ENCODE data around the gene TAL2.
"Not testable (repeated sequence)": the region's sequence is repeated elsewhere in the genome, so short reads cannot be mapped to it uniquely, and the experiment has no call there.

TAL2 gene

DNA sequence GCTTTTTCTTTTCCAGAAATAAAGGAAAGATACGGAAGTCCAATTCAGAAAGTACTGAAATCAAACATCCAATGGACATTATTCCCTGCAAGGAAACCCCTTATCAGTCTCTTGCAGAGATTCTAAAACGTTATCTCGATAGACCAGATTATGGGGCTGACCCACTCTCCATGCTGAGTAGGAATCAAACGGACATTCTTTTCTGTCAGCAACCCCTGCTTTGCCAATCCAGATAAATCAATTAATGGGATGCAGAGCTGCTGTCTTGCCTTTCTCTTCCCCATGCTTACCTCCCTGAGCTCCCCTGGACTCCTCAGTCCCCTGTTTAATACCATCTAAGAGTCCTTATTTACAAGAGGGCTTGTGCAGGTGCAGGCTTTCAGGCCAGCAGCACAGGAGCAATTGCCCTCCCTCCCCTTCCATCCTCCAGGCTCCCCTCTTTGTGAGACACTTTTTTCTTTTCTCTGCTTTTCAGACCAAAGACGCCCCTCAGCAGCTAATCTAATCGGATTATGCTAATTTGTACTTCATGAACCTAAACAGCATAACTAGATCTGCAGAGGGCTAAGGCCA, 14.2 kb downstream of the TAL2 start:
- DNase-seq (ENCODE audit: low read depth): no peak

DNA sequence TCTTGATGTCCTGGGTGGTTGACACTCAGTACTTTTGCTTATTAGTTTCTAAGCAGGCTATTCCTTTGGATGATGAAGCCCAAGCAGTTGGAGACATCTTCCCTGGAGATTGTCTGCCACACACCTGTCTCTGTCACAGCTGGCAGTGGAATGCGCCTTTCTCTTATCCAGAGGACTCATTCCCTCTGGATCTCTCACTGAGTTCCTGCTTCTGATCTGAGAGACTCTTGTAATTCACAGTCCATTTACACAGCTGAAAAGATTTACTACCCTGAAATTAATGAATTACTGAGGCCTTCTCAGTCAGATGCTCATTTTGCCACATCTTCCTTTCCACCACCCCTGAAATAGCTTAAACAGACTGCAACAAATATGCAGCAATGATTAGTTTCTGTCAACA, 15.9 kb downstream of the TAL2 start:
- no peak for DNase-seq (ENCODE audit: low read depth)

DNA sequence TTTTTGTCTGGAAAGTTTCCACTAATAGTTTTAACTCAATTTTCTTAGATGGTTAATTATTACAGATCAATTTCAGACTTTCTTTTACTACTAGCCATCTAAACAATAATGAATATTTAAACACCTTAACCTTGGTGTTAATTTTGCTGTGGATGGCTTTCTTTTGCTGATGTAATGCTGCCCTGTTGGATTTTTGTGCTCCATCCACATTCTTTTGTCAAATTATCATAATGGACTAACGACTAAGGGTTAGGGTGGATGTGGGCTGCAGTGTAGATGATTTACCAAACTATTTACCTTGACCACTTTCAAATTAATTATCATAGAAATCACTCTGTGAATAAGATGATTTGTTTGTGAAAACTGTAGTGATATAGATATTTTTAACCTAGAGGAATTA, 16.5 kb downstream of the TAL2 start:
- DNase-seq (ENCODE audit: low read depth): no peak

DNA sequence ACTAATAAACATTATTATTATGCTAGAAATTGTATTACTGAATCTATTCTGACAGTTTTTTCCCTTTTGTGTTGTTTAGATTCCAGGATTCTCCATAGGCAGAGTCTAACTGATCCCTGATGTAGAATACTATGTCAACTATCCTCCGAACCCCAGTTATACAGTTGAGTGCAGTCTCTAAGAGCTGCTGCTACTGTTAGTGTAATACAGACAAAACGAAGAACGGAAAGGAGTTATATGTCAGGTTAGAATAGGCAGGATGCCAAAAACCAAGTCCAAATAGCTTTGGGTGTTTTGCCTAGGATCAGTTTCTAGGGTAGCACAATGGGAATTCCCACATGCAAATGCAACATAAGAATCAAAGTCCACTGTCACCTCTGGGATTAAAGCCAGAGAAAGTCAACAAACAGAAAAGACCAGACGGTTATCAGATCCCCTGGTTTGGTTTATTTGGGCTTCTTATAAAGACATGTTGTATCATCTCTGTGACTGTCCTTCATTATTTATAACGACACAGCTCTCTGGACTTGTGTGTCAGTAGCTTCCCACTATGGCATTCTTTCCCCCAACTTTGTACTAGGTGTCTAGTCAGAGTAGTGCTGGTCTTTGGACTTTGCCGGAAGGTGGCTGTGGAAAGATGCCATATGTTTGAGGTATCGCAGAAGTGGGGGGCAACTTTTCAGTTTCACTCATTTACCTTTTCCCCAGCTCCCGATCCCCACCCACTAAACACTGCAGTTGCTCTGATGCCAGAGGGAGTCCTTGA, 17.2 kb downstream of the TAL2 start:
- DNase-seq (ENCODE audit: low read depth): no peak

DNA sequence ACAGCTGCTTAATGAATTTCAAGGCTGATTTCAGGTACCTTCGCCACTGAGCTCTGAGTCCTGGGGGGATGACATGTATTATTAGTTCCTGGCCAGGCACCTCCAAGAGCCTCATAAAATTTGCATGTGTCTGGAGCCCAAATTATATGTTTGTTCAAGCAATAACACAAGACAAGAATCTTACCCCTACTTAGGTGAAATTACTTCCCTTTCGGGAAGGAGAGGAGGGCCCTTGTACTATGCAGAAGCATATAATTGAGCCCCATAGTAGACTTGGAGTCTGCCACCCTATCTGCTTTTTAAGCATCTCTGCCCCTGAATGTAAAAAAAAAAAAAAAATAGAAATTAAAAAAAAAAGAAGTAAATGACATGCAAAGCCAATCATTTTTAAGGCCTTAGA, 19.1 kb downstream of the TAL2 start:
- no peak for DNase-seq (ENCODE audit: low read depth)

DNA sequence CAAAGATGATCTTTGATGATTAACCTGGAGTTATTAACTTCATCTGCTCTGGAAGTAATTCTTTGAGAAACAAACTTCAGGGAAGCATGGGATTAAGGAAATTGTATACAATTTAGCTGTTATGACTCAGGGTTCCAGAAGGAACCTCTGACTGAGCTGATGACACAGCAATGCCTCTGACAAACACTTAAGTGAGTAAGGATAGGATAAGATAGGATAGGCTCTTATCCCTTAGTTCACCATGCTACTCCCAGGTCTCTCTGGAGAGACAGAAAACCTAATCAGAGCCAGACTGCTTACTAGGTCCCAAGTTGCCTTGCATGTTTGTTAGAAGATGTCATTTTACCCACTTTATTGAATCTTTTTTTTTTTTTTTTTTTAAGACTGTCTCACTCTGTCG, 19.5 kb downstream of the TAL2 start:
- no peak for DNase-seq (ENCODE audit: low read depth)

DNA sequence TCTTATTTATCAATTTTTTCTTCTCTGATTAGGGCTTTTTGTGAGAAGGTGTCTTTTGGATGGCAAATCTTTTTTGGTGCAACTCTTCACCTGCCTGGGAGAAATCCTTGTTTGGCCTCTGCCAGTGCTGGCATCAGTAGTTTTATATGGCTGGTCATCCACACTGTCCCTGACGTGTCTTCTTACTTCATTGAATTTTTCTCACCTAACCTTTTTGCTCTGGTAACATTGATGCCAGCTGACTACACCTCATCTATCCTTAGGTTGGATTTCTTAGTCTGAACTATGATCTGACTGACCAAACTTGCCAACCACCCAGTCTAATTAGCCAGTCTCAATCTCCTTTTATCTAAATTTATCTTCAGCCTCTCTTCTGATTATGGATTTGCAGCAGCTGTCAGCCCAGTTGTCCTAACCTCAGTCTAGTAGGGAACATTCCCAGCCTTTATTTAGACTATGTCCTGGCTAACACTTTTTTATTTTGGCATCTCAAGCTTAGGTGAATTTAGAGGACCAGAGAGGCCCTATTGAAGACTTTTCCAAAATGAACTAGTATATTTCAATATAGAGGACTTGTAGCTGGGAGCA, 21.5 kb downstream of the TAL2 start:
- no peak for DNase-seq (ENCODE audit: low read depth)

DNA sequence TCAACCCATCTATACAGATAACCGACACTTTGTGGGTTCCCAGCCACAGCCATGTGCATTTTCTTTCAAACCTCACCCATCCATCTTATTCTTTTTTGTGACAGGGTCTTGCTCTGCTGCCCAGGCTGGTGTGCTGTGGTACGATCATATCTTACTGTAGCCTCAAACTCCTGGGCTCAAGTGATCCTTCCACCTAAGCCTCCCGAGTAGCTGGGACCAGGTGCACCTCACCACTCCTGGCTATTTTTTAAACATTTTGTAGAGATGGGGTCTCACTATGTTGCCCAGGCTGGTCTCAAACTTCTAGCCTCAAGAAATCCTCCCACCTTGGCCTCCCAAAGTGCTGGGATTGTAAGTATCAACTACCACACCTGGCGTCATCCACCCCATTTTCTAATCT, 24.7 kb downstream of the TAL2 start:
- DNase-seq (ENCODE audit: low read depth): no peak

DNA sequence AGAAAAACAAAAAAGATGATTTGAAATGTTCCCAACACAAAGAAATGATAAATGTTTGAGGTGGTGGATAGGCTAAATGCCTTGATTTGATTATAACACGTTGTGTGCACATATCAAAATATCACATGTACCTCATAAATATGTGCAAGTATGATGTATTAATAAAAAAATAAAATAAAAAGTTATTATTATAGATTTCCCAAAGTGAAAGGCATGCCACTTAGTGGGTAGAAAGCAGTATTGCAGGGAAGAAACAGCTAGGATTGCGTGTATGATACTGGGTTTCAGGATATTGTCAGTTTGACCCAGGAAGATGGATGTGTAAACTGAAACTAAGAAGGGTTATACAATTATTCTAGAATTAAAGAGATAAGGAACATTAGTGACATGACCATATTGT, 28.5 kb downstream of the TAL2 start:
- DNase-seq (ENCODE audit: low read depth): no peak

DNA sequence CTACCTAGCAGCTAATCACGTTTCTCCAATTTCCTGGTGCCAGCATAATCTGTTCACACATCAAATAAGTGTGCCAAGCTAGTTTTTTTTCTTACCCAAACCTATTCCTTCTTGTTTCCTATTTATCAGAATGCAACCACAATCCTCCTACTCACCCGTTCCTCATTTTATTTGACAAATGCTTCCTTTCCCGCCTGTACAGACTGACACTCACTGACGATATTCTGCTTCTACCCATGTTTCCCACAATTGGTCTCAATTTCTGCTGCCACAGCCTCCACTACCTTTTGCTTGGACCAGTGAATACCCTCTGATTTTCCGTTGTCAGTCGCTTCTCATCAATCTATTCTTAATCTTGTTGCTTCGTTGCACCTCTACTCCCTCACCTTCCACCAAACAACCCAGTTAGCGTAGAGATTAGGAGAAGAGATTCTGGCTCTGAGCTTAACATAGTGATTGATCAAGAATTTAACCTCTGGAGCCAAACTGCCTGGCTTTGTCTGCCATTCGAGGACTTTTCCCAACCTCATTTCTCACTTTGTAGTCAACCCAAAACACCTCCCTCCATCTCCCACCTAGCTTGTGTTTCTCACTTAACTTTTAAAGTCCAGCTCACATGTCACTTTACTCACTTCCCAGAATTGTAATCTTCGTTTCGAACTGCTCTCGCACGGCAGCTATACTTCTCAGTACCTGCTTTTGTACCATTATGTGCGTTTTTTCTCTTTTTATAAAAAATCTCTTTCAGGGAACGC, 31.4 kb downstream of the TAL2 start:
- no peak for DNase-seq (ENCODE audit: low read depth)

DNA sequence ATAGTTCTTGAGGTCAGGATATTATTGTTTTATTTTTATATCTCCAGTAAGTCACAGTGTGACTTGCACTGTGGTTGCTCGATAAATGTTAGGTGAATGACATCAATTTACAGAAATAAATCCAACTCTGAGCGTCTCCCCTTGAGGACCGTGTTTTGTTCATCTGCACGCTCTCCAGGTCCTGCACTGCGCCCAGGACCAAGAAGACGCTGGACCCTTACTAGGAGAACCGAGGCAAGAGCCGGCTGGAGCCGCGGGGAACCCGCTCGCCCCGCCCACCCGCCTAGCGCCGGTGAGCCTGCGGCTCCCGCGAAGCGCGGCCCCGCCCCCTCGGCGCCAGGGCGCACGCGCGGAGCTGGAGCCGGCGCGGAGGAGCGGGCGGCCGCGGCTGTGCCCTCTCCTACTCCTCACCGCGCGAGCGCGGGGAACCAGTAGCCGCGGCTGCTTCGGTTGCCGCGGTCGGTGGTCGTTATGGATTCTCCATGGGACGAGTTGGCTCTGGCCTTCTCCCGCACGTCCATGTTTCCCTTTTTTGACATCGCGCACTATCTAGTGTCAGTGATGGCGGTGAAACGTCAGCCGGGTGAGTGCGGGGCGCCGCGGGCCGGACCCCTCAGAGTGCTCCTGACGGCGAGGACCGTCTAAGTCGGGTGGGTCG, 32.1 kb downstream of the TAL2 start, which contains the start of gene TMEM38B:
TMEM38B (plus strand) TSS at position 352 of the 658 bp plus-strand sequence; CDS start at position 472, 120 bp downstream.
- DNase-seq (ENCODE audit: low read depth): peak; percentile 67

DNA sequence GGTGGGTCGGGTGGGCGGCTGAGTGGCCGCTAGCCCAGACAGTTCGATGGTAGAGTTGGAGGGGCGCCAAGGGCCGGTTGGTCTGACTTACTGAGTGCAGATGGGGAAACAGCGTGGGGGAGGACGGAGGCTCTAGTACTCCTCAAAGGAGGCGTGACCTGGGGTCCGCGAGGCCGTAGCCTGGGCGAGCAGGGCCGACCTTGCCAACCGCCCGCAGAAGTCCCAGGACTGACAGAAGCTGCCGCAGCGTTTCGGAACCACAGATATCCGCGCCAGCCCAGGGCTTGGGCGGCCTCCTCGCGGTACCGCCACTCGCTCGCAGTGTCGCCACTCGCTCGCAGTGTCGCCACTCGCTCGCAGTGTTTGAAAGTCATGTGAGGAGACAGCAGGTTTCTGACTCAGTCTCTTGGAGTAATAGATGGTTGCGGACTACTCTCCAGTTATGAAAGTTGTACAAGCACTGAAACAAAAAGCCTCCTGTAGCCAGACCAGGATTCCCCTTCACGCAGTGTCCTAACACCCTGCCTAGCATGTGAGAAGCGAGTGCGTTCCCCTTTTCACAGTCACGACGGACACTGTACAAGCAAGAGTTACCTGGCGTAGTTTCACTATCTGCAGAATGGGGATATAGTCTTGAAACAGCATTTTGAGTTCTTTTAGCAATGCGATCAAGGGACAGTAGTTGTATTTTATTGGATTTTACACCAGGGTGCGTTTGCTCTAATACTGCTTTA, 32.8 kb downstream of the TAL2 start:
- peak; percentile 19 for DNase-seq (ENCODE audit: low read depth)

DNA sequence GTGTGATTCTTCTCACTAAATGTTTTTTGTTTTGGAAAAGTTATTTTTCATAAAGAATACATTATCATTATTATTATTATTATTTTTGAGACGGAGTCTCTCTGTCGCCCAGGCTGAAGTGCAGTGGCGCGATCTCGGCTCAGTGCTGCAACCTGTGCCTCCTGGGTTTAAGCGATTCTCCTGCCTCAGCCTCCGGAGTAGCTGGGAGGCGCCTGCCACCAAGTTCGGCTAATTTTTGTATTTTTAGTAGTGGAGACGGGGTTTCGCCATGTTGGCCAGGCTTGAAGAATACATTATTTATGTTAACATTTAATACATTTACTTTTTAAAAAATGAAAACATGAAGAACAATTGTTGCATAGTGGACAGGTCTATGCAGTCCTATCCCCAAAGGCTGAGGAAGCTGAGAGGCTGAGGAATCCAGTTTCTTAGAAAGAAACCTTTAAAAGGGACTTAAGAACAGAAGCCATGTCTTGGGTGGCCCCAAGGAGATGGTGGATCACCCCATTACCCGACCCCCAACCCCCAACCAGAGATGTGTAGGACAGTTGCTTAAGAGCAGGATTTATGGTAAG, 34.0 kb downstream of the TAL2 start:
- DNase-seq (ENCODE audit: low read depth): no peak

DNA sequence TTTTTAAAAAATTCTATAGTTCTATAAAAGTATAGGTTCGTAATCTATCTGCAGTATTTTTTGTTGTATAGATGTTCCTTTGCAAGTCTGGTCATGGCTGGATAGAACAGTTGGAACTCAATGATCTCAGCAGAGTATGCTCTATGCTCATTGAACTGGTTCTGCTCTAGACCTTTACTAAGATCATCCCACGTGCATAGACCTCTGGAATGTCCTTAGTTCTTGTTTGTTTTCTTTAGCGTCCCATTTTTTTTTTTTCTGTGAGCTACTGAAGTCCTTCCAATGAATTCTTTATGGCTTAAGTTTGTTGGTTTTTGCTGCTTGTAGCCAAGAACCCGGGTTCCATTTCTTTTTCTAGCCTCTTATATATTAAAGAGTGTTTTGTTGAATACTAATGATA, 35.6 kb downstream of the TAL2 start:
- no peak for DNase-seq (ENCODE audit: low read depth)

DNA sequence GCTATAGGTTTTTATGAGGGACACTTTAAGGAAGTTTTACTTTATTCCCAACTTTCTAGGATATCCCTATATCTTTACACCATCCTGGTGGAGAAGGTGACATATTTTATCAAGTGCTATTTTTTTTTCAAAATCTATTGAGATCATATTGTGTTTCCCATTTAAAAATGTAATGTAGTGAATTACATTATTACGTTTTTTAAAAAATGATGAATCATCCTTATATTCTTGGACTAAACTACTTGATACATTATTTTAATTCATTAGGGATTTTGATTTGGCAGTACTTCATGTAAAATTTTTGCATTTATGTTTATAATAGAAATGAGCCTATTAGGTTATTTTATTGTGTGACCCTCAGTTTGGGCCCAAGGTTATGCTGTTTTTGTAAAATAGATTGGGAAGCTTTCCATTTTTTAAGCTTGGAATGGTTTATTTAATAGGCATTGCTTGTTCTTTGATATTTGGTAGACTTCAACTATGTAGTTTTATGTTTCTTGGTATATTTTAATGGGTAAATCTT, 36.2 kb downstream of the TAL2 start:
- DNase-seq (ENCODE audit: low read depth): no peak

DNA sequence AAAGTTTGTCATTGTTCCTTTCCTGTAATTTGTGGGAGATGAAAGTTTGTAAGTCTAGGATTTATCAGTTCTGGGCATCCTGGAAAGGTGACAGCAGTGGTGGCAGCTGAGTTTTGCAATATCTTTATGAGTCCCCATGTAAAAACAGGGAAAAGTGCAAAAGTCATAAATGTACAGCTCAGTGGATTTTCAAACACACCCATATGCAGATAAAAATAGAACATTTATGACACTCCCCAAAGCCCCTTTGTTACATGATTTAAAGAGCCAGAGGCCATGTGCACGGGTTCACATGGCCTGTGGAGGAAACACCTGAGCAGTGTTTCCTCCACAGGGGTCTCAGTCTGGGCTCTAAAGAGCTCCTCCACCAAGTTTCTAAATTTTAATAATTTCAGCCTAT, 38.4 kb downstream of the TAL2 start:
- no peak for DNase-seq (ENCODE audit: low read depth)

DNA sequence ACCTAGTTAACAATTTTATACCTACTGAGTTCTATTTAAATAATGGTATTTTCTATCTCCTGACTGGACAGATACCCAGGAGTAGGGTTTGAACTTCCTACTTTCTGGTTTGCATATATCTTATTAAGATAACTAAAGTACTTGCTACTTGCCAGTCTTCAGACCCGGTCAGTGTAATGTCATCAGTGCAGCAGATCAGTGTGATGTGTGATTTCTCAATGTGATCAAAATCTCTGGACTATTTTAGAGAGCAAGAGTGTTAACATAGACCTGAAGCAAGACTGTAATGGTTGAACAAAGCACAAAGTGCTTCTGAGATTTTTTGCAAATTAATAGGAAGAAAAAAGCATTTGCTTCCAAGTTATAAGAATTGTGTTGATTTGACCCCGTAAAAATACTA, 38.9 kb downstream of the TAL2 start:
- DNase-seq (ENCODE audit: low read depth): no peak

DNA sequence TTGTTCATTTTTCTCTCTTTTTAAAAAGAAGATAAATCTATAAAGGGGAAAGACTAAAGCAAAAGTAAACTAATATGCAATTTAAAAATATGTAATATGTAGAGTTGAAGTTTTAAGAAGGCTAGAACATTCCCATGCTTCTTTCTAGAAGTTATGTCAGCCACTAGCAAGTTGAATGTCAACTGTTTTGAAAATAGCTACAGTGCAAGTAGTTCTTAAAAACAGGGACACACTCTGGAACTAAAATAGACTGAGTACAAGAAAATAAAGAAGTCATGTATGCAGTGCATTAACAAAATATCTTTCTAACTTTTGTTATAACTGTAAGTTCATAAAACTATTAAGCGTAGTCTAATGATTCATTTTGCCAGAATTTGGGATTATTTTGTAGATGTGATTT, 40.0 kb downstream of the TAL2 start:
- DNase-seq (ENCODE audit: low read depth): no peak

DNA sequence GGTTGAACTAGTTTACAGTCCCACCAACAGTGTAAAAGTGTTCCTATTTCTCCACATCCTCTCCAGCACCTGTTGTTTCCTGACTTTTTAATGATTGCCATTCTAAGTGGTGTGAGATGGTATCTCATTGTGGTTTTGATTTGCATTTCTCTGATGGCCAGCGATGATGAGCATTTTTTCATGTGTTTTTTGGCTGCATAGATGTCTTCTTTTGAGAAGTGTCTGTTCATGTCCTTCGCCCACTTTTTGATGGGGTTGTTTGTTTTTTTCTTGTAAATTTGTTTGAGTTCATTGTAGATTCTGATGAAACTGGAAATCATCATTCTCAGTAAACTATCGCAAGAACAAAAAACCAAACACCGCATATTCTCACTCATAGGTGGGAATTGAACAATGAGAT, 41.4 kb downstream of the TAL2 start:
- DNase-seq (ENCODE audit: low read depth): not testable (repeated sequence)

DNA sequence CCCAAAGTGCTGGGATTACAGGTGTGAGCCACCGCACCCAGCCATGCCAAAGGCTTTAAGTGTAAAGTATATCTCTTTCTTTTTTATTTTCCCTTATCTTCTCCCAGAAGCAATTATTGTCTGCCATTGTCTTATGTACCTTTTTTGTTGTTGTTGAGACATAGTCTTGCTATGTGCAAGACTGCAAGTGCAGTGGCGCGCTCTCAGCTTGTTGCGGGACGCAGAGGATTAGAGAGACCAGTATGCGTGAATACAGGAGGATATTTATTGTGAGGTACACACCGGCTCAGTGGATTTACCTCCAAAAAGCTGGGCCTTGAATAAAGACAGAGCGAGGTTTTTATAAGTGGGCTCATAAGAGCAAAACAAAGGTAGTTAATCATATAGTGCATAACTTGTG, 43.9 kb downstream of the TAL2 start:
- no peak for DNase-seq (ENCODE audit: low read depth)

DNA sequence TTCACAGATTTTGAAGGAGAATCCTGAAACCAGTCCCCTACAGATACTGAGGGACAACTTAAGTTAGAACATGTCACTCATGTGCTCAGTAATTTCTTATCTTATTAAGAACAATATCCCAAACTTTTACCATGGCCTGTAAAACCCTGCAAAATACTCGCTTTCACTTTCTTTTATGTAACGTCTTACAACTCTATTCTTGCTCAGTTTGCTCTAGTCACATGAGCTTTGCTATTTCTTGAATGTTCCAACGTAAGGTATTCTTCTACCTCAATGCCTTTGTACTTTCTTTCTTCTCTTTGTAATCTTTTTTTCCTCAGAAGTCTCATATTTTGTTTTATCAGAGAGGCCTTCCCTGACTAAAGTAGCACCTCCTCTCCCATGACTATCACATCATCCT, 46.1 kb downstream of the TAL2 start:
- no peak for DNase-seq (ENCODE audit: low read depth)
